ENCODE measurements around the gene IFNA5. TPM values are rescaled to one million over a fixed set of nuclear protein-coding genes. Genes with fewer than 3 reads are reported as not detected.

IFNA5 gene
- total and polyA plus RNA-seq, 2 donors (not counting 1 experiment from before 2014, with no cell fraction given): not detected

GRCh38 chr9:21333226-21333625 lies 28.1 kb upstream of the IFNA5 start:
- H3K9me3 Mint-ChIP-seq (ENCODE audit: insufficient read depth): no peaks in the 10 kb centered on the region
- ChIA-PET POLR2A (no interaction called here), CTCF (interaction anchor here (0.6 to 4.1 kb wide), 5 partner anchors 11 to 711 kb away, joined by 3 to 25 read pairs (median 5); partner anchors contain the start of gene MLLT3)
- DNase-seq (no peak), ATAC-seq (ENCODE audit: low read depth) (no peak)
- peaks cover 0 to 2% (median 0%) of the 10 kb centered on the region in 4 experiments for H3K27me3 ChIP-seq (replicated peaks in 1 of 4; ENCODE audit: control extremely low read depth in 1 of 4, control insufficient read depth in 3 of 4, insufficient read depth in 4 of 4, low read length in 3 of 4)
- H3K27me3 Mint-ChIP-seq: peaks cover 3% of the 10 kb centered on the region
- peaks cover 35% of the 10 kb centered on the region for H4K20me1 ChIP-seq (ENCODE audit: control insufficient read depth, insufficient read depth, low read length, poor library complexity, severe bottlenecking)
- peaks cover 0 to 5% of the 10 kb centered on the region in 2 experiments for H3K36me3 ChIP-seq (replicated peaks in 1 of 2; ENCODE audit: control extremely low read depth in 1 of 2, control insufficient read depth in 1 of 2, extremely low read depth in 1 of 2, insufficient read depth in 2 of 2, low read length in 1 of 2)
- H3K4me3 Mint-ChIP-seq: peak overlapping the region; percentile 95
- no peak overlapping the region for H3K4me2 ChIP-seq (replicated peaks; ENCODE audit: low read depth, low read length, poor library complexity, severe bottlenecking)
- no peak overlapping the region for H3K27ac ChIP-seq (ENCODE audit: low read length in 2 of 2)
- H3K4me1 Mint-ChIP-seq: peaks cover 54% of the 10 kb centered on the region
- intact Hi-C loops (cut with micrococcal nuclease): loop anchor here (10.0 kb wide), 1 partner anchor 662 kb away; the partner anchor contains the start of genes CDKN2A and CDKN2B-AS1
- TF ChIP-seq EZH2 (IDR thresholded peaks at IDR 0.05; ENCODE audit: borderline replicate concordance, insufficient read depth, low read depth, low read length, poor library complexity, severe bottlenecking) (no peak), CTCF (IDR thresholded peaks at IDR 0.05) (no peak)
- no peaks in the 10 kb centered on the region for H3K9me3 ChIP-seq (ENCODE audit: control extremely low read depth in 1 of 3, control insufficient read depth in 2 of 3, insufficient read depth in 1 of 3, low read length in 2 of 3)
- H3K4me3 ChIP-seq (ENCODE audit: control extremely low read depth in 1 of 5, extremely low read depth in 1 of 5, insufficient read depth in 1 of 5, low read depth in 2 of 5, low read length in 4 of 5): no peak overlapping the region
- peak overlapping the region; percentile 38 for H3K27ac Mint-ChIP-seq
- H3K79me2 ChIP-seq (ENCODE audit: control insufficient read depth, insufficient read depth, low read length): peaks cover 57% of the 10 kb centered on the region
- WGBS (ENCODE audit: insufficient coverage): 100% methylated on average over 1 of the region's 2 CpGs
- no peak overlapping the region for H2AFZ ChIP-seq (ENCODE audit: insufficient read depth, low read depth, low read length, poor library complexity, severe bottlenecking)
- peaks cover 18 to 27% of the 10 kb centered on the region in 2 donors for H3K4me1 ChIP-seq (ENCODE audit: control insufficient read depth in 2 of 2, insufficient read depth in 2 of 2, low read length in 2 of 2)
- no peak overlapping the region for H3K9ac ChIP-seq (ENCODE audit: low read length)

GRCh38 chr9:21331676-21332402 lies 26.7 kb upstream of the IFNA5 start:
- POLR2A ChIA-PET: no interaction called here
- H3K4me3 Mint-ChIP-seq: no peak overlapping the region
- ATAC-seq (ENCODE audit: low read depth): no peak
- peaks cover 0 to 5% of the 10 kb centered on the region in 2 experiments for H3K36me3 ChIP-seq (replicated peaks in 1 of 2; ENCODE audit: control extremely low read depth in 1 of 2, control insufficient read depth in 1 of 2, extremely low read depth in 1 of 2, insufficient read depth in 2 of 2, low read length in 1 of 2)
- peaks cover 18 to 27% of the 10 kb centered on the region in 2 donors for H3K4me1 ChIP-seq (ENCODE audit: control insufficient read depth in 2 of 2, insufficient read depth in 2 of 2, low read length in 2 of 2)
- H3K79me2 ChIP-seq (ENCODE audit: control insufficient read depth, insufficient read depth, low read length): peaks cover 62% of the 10 kb centered on the region
- TF ChIP-seq EZH2 (IDR thresholded peaks at IDR 0.05; ENCODE audit: borderline replicate concordance, insufficient read depth, low read depth, low read length, poor library complexity, severe bottlenecking) (no peak), CTCF (IDR thresholded peaks at IDR 0.05) (no peak)
- H3K27me3 Mint-ChIP-seq: no peaks in the 10 kb centered on the region
- no CpG with 5 or more reads among the region's 5 CpGs for WGBS (ENCODE audit: insufficient coverage)
- no peak overlapping the region for H3K9ac ChIP-seq (ENCODE audit: low read length)
- H3K27me3 ChIP-seq (replicated peaks in 1 of 4; ENCODE audit: control extremely low read depth in 1 of 4, control insufficient read depth in 3 of 4, insufficient read depth in 4 of 4, low read length in 3 of 4): no peaks in the 10 kb centered on the region
- peaks cover 57% of the 10 kb centered on the region for H3K4me1 Mint-ChIP-seq
- H3K4me3 ChIP-seq (ENCODE audit: control extremely low read depth in 1 of 5, extremely low read depth in 1 of 5, insufficient read depth in 1 of 5, low read depth in 2 of 5, low read length in 4 of 5): no peak overlapping the region
- H3K27ac ChIP-seq (ENCODE audit: low read length in 2 of 2): no peak overlapping the region
- DNase-seq: no peak
- no peak overlapping the region for H3K4me2 ChIP-seq (replicated peaks; ENCODE audit: low read depth, low read length, poor library complexity, severe bottlenecking)
- CTCF ChIA-PET: interaction anchor here (1.6 to 4.7 kb wide), 3 partner anchors 11 to 124 kb away, joined by 4 to 86 read pairs (median 22); no protein-coding TSS in a partner anchor
- H3K9me3 ChIP-seq (ENCODE audit: control extremely low read depth in 1 of 3, control insufficient read depth in 2 of 3, insufficient read depth in 1 of 3, low read length in 2 of 3): no peaks in the 10 kb centered on the region
- intact Hi-C loops (cut with micrococcal nuclease): loop anchor here (10.0 kb wide), 1 partner anchor 663 kb away; the partner anchor contains the start of genes CDKN2A and CDKN2B-AS1
- H3K27ac Mint-ChIP-seq: no peak overlapping the region
- no peak overlapping the region for H2AFZ ChIP-seq (ENCODE audit: insufficient read depth, low read depth, low read length, poor library complexity, severe bottlenecking)
- H4K20me1 ChIP-seq (ENCODE audit: control insufficient read depth, insufficient read depth, low read length, poor library complexity, severe bottlenecking): peaks cover 46% of the 10 kb centered on the region
- H3K9me3 Mint-ChIP-seq (ENCODE audit: insufficient read depth): no peaks in the 10 kb centered on the region
